ENCODE data around the gene C9orf153.
"Not testable (repeated sequence)": the region's sequence is repeated elsewhere in the genome, so short reads cannot be mapped to it uniquely, and the experiment has no call there.

The C9orf153 gene

DNA sequence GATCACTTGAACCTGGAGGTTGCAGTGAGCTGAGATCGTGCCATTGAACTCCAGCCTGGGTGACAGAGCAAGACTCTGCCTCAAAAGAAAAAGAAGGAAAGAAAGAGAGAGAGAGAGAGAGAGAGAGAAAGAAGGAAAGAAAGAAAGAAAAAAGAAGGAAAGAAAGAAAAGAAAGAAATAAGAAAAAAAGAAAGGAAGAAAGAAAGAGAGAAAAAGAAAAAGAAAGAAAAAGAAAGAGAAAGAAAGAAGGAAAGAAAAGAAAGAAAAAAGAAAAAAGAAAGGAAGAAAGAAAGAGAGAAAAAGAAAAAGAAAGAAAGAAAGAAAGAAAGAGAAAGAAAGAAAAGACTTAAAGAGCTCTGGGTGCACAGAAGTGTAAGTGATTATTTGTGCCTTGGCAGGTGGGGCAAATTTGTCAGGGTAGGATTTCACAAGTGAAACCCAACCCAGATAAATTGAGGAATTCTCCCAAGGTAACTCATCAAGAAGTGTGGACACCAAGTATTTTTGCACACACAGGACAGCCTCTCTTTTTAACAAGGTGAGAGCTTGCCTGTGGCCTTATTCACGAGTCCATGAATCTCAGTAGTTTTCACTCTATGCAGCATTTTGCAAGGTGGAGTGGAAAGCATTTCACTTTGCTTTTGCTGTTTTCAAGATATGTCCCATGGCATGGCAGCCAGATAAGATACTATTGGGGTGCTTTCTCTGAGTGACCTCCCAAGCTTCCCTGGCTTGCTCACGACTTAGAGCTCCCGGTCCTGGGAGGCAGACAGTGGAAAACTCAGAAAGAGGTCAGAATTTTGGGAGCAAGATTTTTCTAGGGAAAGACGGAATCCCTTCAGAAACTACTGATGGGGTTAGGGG, 57.8 kb downstream of the C9orf153 start:
- TF ChIP-seq, protein P1, sequence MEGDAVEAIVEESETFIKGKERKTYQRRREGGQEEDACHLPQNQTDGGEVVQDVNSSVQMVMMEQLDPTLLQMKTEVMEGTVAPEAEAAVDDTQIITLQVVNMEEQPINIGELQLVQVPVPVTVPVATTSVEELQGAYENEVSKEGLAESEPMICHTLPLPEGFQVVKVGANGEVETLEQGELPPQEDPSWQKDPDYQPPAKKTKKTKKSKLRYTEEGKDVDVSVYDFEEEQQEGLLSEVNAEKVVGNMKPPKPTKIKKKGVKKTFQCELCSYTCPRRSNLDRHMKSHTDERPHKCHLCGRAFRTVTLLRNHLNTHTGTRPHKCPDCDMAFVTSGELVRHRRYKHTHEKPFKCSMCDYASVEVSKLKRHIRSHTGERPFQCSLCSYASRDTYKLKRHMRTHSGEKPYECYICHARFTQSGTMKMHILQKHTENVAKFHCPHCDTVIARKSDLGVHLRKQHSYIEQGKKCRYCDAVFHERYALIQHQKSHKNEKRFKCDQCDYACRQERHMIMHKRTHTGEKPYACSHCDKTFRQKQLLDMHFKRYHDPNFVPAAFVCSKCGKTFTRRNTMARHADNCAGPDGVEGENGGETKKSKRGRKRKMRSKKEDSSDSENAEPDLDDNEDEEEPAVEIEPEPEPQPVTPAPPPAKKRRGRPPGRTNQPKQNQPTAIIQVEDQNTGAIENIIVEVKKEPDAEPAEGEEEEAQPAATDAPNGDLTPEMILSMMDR (IDR thresholded peaks at IDR 0.05; ENCODE audit: low read depth, low read length), result no peak
- no peak for TF ChIP-seq MYC (IDR thresholded peaks at IDR 0.05; ENCODE audit: low read depth, low read length)
- no peak for TF ChIP-seq POLR2A (IDR thresholded peaks at IDR 0.05; ENCODE audit: extremely low read depth, insufficient read length)
- TF ChIP-seq, protein P2, sequence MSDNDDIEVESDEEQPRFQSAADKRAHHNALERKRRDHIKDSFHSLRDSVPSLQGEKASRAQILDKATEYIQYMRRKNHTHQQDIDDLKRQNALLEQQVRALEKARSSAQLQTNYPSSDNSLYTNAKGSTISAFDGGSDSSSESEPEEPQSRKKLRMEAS (IDR thresholded peaks at IDR 0.05; ENCODE audit: low read depth, low read length), result no peak
- H3K4me3 ChIP-seq (ENCODE audit: low read depth, low read length), result no peak overlapping the region
- no peak for DNase-seq (ENCODE audit: low read depth)

GRCh38 chr9:86200599-86201162, 58.8 kb downstream of the C9orf153 start:
- TF ChIP-seq MYC (IDR thresholded peaks at IDR 0.05; ENCODE audit: low read depth, low read length) (no peak), POLR2A (IDR thresholded peaks at IDR 0.05; ENCODE audit: extremely low read depth, insufficient read length) (no peak)
- TF ChIP-seq, protein P1 (IDR thresholded peaks at IDR 0.05; ENCODE audit: low read depth, low read length), result no peak
- TF ChIP-seq, protein P2 (IDR thresholded peaks at IDR 0.05; ENCODE audit: low read depth, low read length), result no peak
- no peak for DNase-seq (ENCODE audit: low read depth)
- no peak overlapping the region for H3K4me3 ChIP-seq (ENCODE audit: low read depth, low read length)

GRCh38 chr9:86193088-86193487, 66.4 kb downstream of the C9orf153 start:
- TF ChIP-seq MYC (IDR thresholded peaks at IDR 0.05; ENCODE audit: low read depth, low read length) (no peak), POLR2A (IDR thresholded peaks at IDR 0.05; ENCODE audit: extremely low read depth, insufficient read length) (no peak)
- TF ChIP-seq, protein P1 (IDR thresholded peaks at IDR 0.05; ENCODE audit: low read depth, low read length), result no peak
- TF ChIP-seq, protein P2 (IDR thresholded peaks at IDR 0.05; ENCODE audit: low read depth, low read length), result no peak
- DNase-seq (ENCODE audit: low read depth), result no peak
- no peak overlapping the region for H3K4me3 ChIP-seq (ENCODE audit: low read depth, low read length)

DNA sequence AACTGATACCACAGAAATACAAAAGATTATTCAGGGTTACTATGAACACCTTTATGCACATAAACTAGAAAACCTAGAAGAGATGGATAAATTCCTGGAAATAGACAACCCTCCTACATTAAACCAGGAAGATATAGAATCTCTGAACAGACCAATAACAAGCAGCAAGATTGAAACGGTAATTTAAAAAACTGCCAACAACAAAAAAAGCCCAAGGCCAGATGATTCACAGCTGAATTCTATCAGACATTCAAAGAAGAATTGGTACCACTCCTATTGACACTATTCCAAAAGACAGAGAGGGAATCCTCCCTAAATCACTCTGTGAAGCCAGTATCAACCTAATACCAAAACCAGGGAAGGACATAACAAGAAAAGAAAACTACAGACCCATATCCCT, 68.8 kb downstream of the C9orf153 start:
- H3K4me3 ChIP-seq (ENCODE audit: low read depth, low read length); DNase-seq (ENCODE audit: low read depth): not testable (repeated sequence)

DNA sequence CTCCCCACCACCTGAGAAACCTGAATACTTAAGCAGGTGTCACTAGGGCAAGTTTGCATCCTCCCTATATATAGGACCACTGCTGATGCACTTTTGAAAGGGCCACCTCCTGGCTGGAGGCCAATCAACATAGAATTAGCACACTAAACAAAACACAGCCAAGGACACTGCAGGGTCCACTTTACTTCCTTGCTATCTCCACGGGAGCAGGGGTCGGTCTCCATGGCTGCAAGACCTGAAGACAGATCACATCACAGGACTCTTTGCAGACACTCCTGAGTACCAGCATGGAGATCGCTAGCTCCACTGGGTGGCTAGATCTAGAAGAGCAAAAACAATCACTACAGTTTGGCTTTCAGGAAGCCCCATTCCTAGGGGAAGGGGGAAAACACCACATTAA, 72.3 kb downstream of the C9orf153 start:
- TF ChIP-seq, protein P1 (IDR thresholded peaks at IDR 0.05; ENCODE audit: low read depth, low read length), result no peak
- TF ChIP-seq POLR2A (IDR thresholded peaks at IDR 0.05; ENCODE audit: extremely low read depth, insufficient read length) (no peak), MYC (IDR thresholded peaks at IDR 0.05; ENCODE audit: low read depth, low read length) (no peak)
- TF ChIP-seq, protein P2 (IDR thresholded peaks at IDR 0.05; ENCODE audit: low read depth, low read length), result no peak
- DNase-seq (ENCODE audit: low read depth), result no peak
- H3K4me3 ChIP-seq (ENCODE audit: low read depth, low read length), result no peak overlapping the region

DNA sequence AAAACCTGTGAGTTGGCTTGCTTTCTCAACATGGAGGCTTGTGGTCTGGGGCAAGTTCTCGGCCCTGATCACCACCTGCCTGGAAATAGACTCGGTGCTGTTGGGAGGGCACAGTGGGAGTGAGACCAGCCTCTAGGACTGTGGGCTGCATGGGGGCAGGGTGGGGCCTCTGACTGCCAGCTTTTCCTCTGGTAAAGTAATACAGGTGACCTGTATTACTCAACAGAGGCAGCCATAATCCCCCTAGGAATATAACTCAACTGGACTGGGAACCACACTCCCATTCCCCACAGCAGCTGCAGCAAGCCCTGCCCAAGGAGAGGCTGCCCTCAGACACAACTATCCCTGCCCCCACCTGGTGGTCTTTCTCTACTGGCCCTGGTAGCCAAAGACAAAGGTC, 72.8 kb downstream of the C9orf153 start:
- TF ChIP-seq, protein P1 (IDR thresholded peaks at IDR 0.05; ENCODE audit: low read depth, low read length), result no peak
- TF ChIP-seq MYC (IDR thresholded peaks at IDR 0.05; ENCODE audit: low read depth, low read length) (no peak), POLR2A (IDR thresholded peaks at IDR 0.05; ENCODE audit: extremely low read depth, insufficient read length) (no peak)
- TF ChIP-seq, protein P2 (IDR thresholded peaks at IDR 0.05; ENCODE audit: low read depth, low read length), result no peak
- no peak for DNase-seq (ENCODE audit: low read depth)
- no peak overlapping the region for H3K4me3 ChIP-seq (ENCODE audit: low read depth, low read length)

Data from NB4 (cell line).